ENCODE results near the gene RNU1-3.

DNA sequence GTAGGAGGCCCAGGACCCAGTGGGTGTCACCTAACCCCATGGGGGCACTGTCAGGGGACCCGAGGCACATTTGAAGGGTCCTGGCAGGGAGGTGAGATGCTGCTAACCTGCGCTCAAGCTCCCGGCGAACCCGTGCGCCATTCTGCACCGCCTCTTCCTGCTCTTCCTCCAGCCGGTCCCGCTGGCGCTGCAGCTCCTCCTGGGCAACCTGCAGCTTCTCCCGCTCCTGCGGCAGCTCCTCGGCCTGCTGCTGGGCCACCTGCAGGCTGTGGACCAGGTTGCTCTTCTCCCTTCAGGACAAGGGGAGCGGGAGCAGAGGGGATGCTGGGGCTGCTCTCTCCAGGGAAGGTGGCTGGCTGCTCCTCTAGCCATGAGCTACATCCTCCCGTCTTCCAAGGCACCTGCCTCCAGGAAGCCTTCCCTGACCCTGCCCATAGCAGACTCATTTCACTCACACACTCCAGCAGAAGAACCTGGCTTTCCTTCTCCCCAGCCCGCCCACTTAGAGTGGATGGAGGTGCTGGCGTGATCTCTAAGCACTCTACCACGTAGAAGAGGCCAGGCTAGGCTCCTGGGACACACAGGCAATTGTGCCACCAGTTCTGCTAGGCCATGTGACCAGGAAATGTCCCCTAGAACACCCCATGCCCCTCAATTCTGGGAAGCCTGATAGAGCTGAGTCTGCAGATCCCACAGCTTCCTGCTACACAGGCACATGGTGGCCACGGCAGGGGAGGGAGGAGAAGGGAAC, 38.2 kb downstream of the RNU1-3 start:
- TF ChIP-seq, protein P1, sequence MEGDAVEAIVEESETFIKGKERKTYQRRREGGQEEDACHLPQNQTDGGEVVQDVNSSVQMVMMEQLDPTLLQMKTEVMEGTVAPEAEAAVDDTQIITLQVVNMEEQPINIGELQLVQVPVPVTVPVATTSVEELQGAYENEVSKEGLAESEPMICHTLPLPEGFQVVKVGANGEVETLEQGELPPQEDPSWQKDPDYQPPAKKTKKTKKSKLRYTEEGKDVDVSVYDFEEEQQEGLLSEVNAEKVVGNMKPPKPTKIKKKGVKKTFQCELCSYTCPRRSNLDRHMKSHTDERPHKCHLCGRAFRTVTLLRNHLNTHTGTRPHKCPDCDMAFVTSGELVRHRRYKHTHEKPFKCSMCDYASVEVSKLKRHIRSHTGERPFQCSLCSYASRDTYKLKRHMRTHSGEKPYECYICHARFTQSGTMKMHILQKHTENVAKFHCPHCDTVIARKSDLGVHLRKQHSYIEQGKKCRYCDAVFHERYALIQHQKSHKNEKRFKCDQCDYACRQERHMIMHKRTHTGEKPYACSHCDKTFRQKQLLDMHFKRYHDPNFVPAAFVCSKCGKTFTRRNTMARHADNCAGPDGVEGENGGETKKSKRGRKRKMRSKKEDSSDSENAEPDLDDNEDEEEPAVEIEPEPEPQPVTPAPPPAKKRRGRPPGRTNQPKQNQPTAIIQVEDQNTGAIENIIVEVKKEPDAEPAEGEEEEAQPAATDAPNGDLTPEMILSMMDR (IDR thresholded peaks at IDR 0.05; ENCODE audit: low read depth, low read length): no peak
- TF ChIP-seq EZH2phosphoT487 (IDR thresholded peaks at IDR 0.05; ENCODE audit: low read depth): no peak
